ENCODE data around the gene ERAS. TPM values are rescaled to one million over a fixed set of nuclear protein-coding genes. Genes with fewer than 3 reads are reported as not detected.

ERAS gene
- total RNA-seq, 4 donors from 2014 or later: not detected

DNA sequence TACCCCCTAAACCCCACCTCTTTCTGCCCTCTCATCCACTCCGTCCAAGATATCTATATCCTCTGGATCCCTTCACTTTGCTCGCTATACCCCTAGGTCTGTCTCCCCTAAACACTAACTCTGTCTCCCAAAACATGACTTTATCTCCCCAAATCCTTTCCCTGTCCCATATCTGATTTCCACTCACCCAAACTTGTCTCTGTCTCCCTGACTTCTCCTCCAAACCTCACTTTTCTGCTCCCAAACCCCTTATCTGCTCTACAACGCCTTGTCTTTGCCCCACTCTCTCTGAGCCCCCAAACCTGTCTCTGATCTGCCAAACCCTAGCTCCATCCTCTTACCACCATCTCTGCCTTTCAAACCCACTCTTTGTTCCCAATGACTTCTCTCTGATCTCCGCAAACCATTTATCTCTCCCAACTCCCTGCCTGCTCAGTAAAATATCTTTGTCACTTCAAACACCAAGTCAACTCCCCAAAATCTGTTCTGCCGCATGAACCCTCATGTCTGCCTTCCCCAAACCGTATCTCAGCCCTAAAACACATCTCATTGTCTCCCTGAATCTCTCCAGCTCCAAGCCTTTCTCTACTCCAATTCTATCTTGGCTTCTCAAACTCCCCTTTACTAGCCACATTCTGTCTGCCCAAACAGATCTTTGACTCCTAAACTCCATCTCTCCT lies 39.3 kb upstream of the ERAS start:
- no peak overlapping the region for H3K27ac ChIP-seq
- H3K4me3 ChIP-seq: no peak overlapping the region
- TF ChIP-seq, protein P1, sequence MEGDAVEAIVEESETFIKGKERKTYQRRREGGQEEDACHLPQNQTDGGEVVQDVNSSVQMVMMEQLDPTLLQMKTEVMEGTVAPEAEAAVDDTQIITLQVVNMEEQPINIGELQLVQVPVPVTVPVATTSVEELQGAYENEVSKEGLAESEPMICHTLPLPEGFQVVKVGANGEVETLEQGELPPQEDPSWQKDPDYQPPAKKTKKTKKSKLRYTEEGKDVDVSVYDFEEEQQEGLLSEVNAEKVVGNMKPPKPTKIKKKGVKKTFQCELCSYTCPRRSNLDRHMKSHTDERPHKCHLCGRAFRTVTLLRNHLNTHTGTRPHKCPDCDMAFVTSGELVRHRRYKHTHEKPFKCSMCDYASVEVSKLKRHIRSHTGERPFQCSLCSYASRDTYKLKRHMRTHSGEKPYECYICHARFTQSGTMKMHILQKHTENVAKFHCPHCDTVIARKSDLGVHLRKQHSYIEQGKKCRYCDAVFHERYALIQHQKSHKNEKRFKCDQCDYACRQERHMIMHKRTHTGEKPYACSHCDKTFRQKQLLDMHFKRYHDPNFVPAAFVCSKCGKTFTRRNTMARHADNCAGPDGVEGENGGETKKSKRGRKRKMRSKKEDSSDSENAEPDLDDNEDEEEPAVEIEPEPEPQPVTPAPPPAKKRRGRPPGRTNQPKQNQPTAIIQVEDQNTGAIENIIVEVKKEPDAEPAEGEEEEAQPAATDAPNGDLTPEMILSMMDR (IDR thresholded peaks at IDR 0.05): no peak
- no peak for TF ChIP-seq POLR2A (IDR thresholded peaks at IDR 0.05)
- no peaks in the 10 kb centered on the region for H3K4me1 ChIP-seq
- H3K9me3 ChIP-seq: no peaks in the 10 kb centered on the region
- no peaks in the 10 kb centered on the region for H3K36me3 ChIP-seq
- DNase-seq: no peak
- no peaks in the 10 kb centered on the region for H3K27me3 ChIP-seq

DNA sequence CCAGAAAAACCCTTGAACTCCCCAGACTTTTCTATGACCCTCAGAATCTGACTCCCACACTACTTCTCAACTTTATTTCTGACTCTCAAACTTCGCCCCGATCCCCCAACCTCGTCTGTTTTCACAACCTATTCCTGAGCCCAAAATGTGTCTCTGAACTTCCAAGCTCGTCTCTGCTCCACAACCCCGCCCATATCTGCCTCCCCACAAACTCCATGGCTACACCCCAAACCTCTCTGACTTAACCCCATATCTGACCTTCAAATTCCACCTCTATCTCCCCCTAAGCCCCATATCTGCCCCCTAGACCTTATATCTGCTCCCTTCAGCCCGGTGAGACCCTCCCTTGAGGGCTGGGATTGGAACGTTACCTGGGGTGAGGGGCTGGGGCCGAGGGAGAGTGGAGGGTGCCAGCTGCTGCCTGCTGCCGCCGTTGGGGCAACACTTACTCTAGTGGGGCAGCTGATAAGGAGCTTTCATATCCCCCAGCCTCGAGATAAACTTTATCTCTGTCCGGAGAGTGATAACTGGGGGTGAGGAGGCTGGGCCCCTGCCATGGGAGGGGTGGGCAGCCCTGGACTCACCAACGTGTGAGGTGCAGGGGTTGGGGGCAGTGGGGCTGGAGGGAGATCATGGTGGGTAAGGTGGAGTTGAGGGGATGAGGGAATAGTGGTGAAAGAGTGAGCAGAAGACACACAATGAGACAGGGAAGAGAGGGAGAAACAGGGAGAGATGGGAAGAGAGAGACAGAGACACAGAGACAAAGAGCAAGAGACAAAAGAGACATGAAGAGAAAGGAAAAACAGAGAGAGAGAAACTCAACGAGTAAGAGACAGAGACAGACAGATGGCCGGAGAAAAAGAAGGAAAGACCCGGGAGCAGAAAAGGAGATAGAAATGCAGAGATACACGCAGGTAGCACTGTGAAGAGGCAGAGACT lies 38.5 kb upstream of the ERAS start:
- Histone ChIP-seq H3K9me3 (no peaks in the 10 kb centered on the region), H3K4me1 (no peaks in the 10 kb centered on the region), H3K4me3 (no peak overlapping the region), H3K36me3 (no peaks in the 10 kb centered on the region), H3K27ac (no peak overlapping the region), H3K27me3 (no peaks in the 10 kb centered on the region)
- TF ChIP-seq POLR2A (IDR thresholded peaks at IDR 0.05): no peak
- TF ChIP-seq, protein P1 (IDR thresholded peaks at IDR 0.05): no peak
- no peak for DNase-seq

DNA sequence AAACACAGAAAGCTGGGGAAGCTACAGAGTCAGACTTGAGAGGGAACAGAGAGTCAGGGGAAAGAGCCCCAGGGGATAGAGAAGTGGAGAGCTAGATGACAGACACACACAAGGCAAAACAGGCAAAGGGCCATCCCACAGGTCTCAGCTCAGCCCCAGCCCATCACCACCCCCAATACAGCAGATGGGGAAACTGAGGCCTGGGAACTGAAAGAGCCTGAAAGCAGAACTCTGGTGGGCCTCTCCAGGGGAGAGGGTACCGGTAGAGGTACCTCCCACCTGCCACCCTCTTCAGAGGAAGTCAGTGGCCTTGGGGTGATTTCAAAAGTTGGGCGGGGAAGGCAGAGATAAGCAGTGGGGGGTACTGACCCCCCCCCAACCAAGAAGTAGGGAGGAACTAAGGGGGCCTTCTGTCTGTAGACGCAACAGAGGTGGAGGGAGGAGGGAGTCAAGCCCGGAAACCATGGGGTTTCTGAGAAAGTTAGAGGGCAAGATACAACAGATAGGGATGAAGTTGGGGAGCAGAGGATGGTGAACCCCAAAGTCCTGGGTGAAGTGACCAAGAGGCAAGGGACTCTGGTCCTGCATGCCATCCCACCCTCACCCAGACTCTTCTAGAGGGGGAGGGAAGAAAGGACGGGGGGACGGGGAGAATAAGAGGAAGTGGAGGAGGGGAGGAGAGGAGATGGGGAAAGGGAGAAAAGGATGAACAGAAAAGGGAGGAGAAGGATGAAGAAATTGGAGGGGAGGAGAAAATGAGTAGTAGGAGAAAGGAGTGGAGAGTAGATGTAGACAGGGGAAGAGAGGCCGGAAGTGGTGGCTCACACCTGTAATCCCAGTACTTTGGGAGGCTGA lies 36.7 kb upstream of the ERAS start:
- TF ChIP-seq, protein P1 (IDR thresholded peaks at IDR 0.05): no peak
- no peak for TF ChIP-seq POLR2A (IDR thresholded peaks at IDR 0.05)
- DNase-seq: no peak
- no peaks in the 10 kb centered on the region for H3K27me3 ChIP-seq

DNA sequence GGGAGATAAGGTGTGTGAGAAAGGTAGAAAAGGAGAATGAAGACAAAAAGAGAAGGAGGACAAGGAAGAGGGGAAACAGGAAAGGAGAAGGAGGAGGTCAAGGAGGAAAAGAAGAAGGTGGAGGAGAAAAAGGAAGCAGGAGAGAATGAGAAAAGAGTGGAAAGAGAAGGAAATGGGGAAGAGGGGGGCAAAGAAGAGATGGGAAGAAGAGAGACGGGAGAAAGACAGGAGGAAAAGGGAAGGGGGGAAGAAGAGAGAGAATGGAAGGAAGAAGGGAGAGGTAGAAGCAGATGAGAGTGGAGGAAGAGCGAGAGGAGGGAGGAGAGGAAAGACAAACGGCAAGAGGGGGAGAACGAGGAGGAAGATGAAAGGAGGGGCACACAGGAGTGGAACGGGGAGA lies 35.8 kb upstream of the ERAS start:
- H3K4me3 ChIP-seq: no peak overlapping the region
- no peaks in the 10 kb centered on the region for H3K9me3 ChIP-seq
- H3K27me3 ChIP-seq: no peaks in the 10 kb centered on the region
- H3K27ac ChIP-seq: no peak overlapping the region
- no peaks in the 10 kb centered on the region for H3K36me3 ChIP-seq
- no peak for DNase-seq
- TF ChIP-seq POLR2A (IDR thresholded peaks at IDR 0.05): no peak
- TF ChIP-seq, protein P1 (IDR thresholded peaks at IDR 0.05): no peak
- no peaks in the 10 kb centered on the region for H3K4me1 ChIP-seq

More for the DNA sequence above, 36.7 kb upstream of the ERAS start:
- Histone ChIP-seq H3K27ac (no peak overlapping the region), H3K4me1 (no peaks in the 10 kb centered on the region), H3K36me3 (no peaks in the 10 kb centered on the region), H3K9me3 (no peaks in the 10 kb centered on the region), H3K4me3 (no peak overlapping the region)

DNA sequence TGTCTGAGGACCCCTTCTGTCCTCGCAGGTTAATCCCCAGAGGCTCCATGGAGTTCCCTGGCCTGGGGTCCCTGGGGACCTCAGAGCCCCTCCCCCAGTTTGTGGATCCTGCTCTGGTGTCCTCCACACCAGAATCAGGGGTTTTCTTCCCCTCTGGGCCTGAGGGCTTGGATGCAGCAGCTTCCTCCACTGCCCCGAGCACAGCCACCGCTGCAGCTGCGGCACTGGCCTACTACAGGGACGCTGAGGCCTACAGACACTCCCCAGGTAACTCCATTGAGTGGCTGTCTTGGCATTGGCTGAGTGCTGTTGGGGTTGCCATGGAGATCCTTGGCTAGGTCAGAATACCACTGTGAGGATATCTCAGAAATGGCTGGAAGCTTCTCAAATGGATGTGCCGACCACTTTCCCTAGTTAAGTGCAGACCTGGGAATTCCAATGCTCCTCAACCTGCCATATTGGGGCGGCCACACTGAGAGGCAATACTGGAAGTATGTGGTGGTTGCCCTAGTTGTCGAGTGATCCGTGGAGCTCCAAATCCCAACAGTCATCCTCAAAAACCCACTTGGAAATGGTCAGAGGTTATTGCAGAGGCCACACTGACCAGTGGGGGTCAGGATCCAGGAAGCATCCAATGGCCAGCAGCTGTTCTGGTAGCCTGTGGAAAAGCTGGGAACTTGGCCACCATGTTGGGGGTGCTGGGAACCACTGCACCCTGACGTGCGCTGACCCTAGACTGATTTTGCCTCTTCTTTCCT lies 35.1 kb upstream of the ERAS start:
- Histone ChIP-seq H3K4me3 (no peak overlapping the region), H3K9me3 (no peaks in the 10 kb centered on the region), H3K27ac (no peak overlapping the region), H3K36me3 (no peaks in the 10 kb centered on the region), H3K4me1 (no peaks in the 10 kb centered on the region), H3K27me3 (no peaks in the 10 kb centered on the region)
- DNase-seq: no peak
- TF ChIP-seq, protein P1 (IDR thresholded peaks at IDR 0.05): no peak

Data from Peyer's patch (tissue), 4 donors.